HG03097 (cell line): ENCODE measurements around the gene TRAPPC8.
A peak's percentile ranks its signal among the peaks of the same experiment; 100 is the strongest.
"Not testable (repeated sequence)": the region's sequence is repeated elsewhere in the genome, so short reads cannot be mapped to it uniquely, and the experiment has no call there.

Experiments used
- ATAC-seq: cut with Tn5 transposase; IDR thresholded peaks from one replicate; pipeline ENCODE4 v1.9.1; 2021; ENCODE audit not compliant: unreplicated experiment, low FRiP score

The TRAPPC8 gene

DNA sequence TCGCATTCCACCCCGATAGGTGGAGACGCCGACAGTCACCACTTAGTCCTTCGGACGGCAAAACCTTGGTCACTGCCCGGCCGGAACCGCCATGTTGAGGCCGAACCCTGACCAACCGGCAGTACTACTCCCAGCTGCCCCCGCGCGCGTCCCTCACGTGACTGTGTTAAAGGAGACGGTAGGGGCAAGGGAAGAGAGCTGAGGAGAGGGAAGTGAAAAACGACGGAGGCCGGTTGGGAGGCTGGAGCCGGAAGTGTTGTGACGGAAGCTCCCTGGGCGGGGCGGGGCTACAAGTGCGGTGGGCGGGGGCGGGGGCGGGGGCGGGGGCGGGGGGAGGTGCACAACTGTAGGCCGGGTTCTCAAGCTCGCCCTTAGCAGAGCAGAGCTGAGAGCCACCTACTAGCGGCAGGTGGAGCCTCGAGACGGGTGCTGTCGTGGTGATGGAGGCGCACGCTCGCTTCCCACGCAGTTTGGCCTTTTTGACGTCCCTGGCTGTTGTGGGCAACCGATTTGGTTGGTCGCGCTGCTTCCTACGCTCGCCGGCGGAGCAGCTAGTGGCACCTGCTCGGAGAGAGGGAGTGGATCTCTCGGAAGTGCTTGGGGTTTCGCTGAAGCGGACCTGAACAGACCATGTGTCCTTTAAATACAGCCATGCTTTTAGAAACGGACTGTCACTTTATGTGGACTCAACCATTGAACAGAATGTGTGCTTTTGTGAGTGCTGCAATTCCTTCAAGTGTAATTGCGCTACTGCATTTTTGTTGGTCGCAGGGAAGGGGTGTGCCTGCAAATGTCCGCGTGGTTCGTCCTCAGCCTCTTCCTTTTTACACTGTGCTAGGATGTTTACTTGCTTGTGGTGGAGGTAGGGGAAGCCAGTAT is at the start of gene TRAPPC8:
Gene TRAPPC8 (minus strand): TSS at position 130 of the 879 bp plus-strand sequence. CDS start 364 bp downstream, outside the sequence.
- ATAC-seq = peak; percentile 82

DNA sequence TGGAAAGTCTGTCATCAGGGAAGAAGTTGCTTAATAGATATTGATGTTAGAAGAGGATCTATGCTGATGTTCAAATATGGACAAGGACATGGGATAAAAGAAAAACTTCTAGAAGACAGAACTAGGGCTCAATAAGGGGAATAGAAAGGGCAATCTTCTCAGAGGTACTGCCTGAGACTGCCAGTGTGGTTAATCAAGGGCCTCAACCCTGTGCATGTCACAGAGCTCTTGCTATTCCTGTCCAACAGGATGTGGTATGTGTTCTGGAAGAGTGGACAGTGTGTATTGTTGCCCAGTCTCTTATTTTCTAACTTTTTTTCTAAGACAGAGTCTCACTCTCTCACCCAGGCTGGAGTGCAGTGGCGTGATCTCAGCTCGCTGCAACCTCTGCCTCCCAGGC is 47.9 kb upstream of the TRAPPC8 start:
- ATAC-seq = peak; percentile 99

DNA sequence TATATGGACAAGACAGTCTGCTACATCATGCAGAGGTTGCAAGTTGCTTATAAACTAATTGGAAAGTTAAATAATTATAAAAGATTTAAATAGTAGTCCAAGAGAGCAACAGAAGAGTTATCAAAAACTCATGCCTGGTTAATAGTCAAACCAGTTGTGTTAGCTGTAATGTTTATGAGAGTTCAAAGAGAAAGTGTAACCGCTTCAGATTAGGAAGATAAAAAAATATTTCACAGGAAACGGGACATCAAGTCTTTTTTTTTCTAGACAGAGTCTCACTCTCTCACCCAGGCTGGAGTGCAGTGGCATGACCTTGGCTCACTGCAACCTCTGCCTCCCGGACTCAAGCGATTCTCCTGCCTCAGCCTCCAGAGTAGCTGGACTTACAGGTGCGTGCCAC is 41.0 kb upstream of the TRAPPC8 start:
- ATAC-seq = no peak

DNA sequence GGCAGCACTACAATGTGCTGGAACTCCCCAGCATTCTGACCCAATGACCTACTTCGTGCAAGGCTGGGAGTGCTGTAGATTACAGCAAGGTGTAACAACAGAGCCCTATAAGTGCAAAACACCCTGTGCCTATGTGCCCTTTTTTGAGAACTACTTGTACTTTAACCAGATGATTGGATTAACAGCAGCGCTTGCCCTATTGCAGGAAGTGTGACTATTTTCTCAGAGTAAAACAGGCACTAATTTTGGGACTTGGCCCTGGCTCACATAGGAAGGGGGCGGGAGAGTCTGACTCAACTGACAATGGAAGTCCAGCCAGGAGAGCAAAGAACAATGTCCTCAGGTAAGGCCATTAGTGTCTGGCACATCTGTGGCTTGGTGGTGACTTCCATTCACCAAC is 40.1 kb upstream of the TRAPPC8 start:
- ATAC-seq = no peak

GRCh38 chr18:31980863-31981262 is 37.9 kb upstream of the TRAPPC8 start:
- no peak for ATAC-seq

DNA sequence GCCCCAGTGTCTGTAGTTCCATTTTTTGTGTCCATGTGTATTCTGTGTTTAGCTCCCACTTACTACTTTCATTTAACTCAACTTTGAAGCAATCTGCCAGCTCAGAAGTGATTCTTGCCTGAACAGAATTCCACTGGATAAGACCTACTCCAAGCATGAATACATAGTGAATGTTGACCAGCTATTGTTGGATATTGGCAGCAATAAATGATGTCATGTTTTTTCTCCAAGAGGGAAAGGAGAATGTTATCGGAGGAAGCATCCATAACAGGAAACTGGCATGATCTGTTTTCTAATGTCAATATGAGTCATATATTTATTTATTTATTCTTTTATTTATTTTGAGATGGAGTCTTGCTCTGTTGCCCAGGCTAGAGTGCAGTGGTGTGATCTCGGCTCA is 36.8 kb upstream of the TRAPPC8 start:
- no peak for ATAC-seq

DNA sequence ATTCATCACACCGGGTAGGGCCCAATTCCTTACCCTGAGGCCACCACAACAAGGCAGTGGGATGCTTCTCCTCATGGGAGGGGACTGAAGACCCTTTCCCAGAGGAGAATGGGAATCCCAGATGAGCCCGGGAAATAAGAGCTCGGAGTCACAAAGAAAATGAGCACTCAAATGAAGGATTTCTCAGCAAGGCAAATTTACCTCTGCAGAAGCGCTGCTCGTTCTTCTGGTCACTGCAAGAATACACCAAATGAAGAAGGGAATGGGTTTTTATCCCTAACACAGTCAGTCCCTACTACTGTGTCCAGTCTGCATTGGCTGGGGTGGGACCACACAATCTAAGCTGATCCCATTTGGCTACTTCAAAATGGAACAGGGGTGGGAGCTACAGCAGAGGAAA is 35.7 kb upstream of the TRAPPC8 start:
- no peak for ATAC-seq

- ATAC-seq = no peak
Observed at GRCh38 chr18:31977270-31977872, 34.4 kb upstream of the TRAPPC8 start.

GRCh38 chr18:31976242-31976641 is 33.3 kb upstream of the TRAPPC8 start:
- ATAC-seq = no peak

DNA sequence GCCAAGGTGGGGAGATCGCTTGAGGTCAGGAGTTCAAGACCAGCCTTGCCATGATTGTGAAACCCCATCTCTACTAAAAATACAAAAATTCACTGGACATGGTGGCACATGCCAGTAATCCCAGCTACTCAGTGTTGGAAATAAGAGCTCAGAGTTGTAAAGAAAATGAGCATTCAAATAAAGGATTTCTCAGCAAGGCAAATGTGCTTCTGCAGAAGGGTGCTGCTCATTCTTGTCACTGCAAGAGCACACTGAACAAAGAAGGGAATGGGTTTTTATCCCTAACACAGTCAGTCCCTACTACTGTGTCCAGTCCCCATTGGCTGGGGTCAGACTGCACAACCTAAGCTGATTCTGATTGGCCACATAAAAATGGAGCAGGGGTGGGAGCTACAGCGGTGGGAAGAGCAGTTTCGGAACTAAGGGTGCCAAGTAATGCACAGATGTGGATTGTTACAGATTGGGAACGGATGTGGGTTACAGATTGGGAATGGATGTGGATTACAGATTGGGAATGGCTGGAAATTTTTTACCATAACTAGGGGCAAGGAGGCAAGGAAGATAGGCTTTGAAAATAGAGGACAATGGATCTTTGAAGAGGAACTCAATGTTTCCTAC is 31.1 kb upstream of the TRAPPC8 start:
- no peak for ATAC-seq

GRCh38 chr18:31970617-31971016 is 27.7 kb upstream of the TRAPPC8 start:
- ATAC-seq = no peak

- ATAC-seq = no peak
Observed at GRCh38 chr18:31965316-31965970, 22.5 kb upstream of the TRAPPC8 start.

- ATAC-seq = no peak
Observed at GRCh38 chr18:31957728-31958127, 14.8 kb upstream of the TRAPPC8 start.

GRCh38 chr18:31954349-31954748 is 11.4 kb upstream of the TRAPPC8 start:
- ATAC-seq = no peak

DNA sequence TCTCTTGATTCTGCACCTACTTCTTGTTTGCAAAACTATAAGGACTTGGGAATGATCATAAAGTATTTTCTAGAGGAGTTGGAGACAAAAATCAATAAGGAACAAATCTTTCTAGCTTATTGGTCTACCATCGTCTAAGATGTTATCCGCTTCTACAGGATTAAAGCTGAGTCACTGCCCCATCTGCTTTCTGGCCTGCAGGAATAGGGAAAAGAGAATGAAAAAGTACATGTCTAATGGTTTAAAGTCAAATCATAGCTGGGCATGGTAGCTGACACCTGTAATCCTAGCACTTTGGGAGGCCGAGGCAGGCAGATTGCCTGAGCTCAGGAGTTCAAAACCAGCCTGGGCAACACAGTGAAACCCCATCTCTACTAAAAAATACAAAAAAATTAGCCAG is 10.8 kb upstream of the TRAPPC8 start:
- not testable (repeated sequence) for ATAC-seq

GRCh38 chr18:31952223-31952622 is 9.3 kb upstream of the TRAPPC8 start:
- no peak for ATAC-seq

DNA sequence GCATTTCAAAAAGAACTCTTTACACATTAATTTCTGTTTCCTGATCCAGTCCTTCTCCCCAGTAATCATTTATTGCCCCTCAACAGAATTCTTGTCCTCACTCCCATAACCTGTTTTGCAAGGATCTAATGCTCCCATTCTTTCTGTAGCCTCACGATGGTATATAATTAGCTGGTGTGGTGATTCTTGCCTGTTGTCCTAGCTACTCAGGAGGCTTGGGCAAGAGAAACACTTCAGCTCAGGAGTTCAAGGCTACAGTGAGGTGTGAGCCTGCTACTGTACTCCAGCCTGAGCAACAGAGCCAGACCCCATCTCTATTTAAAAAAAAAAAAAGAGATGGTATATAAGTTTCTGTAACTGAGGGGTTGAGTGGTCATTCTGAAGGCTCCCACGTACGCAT is 7.7 kb upstream of the TRAPPC8 start:
- no peak for ATAC-seq

GRCh38 chr18:31948349-31948748 is 5.4 kb upstream of the TRAPPC8 start:
- not testable (repeated sequence) for ATAC-seq

DNA sequence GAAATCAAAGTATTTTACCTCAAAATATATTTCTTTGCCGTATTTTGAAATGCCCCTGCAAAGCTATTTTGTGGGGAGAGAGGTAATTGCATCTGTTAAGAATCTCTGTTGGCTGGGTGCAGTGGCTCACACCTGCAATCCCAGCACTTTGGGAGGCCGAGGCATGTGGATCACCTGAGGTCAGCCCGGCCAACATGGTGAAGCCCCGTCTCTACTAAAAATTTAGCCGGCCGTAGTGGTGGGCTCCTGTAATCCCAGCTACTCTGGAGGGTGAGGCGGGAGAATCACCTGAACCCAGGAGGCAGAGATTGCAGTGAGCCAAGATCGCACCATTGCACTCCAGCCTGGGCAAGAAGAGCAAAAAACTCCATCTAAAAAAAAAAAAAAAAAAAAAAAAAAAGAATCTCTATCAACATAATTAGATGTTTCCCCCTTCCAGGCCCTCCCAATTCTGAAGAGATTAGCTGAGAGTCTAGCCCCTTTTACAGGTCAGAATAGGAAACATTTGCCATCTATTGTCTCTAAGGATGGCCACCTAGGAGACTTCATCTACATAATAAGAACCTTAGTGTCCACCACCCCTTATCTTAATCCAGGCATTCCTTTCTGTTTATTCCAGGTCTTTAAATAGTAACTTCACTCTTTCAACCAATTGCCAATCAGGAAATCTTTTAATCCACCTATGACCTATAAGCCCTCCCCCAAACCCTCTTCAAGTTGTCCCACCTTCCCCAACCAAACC is 3.5 kb upstream of the TRAPPC8 start:
- ATAC-seq = no peak
